HepG2 (cell line): ENCODE measurements around the gene CHST2. TPM values are rescaled to one million over a fixed set of nuclear protein-coding genes. Genes with fewer than 3 reads are reported as not detected.

Source experiments
- ATAC-seq: fragments of 200-7000 bp; cut with Tn5 transposase; 3 replicates; pipeline ENCODE4 v1.9.1; 2020; ENCODE audit warnings: mild to moderate bottlenecking, moderate library complexity
- BruUV-seq: library from RNA; stranded (reverse); fragments of 400-500 nt; replicated peaks from 2 replicates; lab custom pipeline; 2021; lab: Mats Ljungman, UMichigan
- CTCF ChIA-PET: fragments of 300-600 bp; formaldehyde crosslinking; extraction: SDS; loops from one replicate; lab custom pipeline; 2021; ENCODE audit warnings: low total read pairs, inconsistent platforms, low intra/inter-chr PET ratio; lab: Yijun Ruan, JAX
- POLR2A ChIA-PET: fragments of 350-600 bp; sonication (Branson Sonifier 250); formaldehyde crosslinking; loops from one replicate; lab custom pipeline; 2020; ENCODE audit warnings: antibody characterized with exemption, inconsistent platforms; lab: Yijun Ruan, JAX
- DNase-seq: peaks from one replicate; pipeline ENCODE4 v3.0.0-alpha.2; 2015; ENCODE audit warnings: low spot score
- FAIRE-seq: peaks from 3 replicates; lab custom pipeline; 2011; peaks lifted over from hg19 to GRCh38; lab: Jason Lieb, UNC
- H2AFZ ChIP-seq: one replicate; pipeline ENCODE4 v1.6.1; 2011; ENCODE audit warnings: low read length, inconsistent platforms
- H3K27ac ChIP-seq: fragments of 300-600 bp; 3 replicates; pipeline ENCODE4 v1.8.0; 2011; ENCODE audit warnings: mixed run types, mild to moderate bottlenecking, mixed read lengths, low read length, inconsistent platforms; ENCODE audit not compliant: insufficient read depth; ENCODE audit errors: extremely low read length
- H3K27me3 ChIP-seq, 2 experiments: fragments of 200-600 bp in 1 of 2; 2 replicates in 1 of 2; 3 replicates in 1 of 2; pipeline versions ENCODE4 v1.6.0 to v1.8.0; 2011; ENCODE audit warnings: low read length in 2 of 2, mild to moderate bottlenecking in 2 of 2, moderate library complexity in 2 of 2, inconsistent platforms in 1 of 2; ENCODE audit not compliant: insufficient read depth in 2 of 2, control insufficient read depth in 1 of 2
- H3K36me3 ChIP-seq, 2 experiments: fragments of 200-600 bp in 1 of 2; replicated peaks in 1 of 2; 2 replicates in 1 of 2; 3 replicates in 1 of 2; pipeline versions ENCODE4 v1.5.1 to v1.8.0; 2011; ENCODE audit warnings: low read length in 2 of 2, inconsistent platforms in 1 of 2; ENCODE audit not compliant: insufficient read depth in 2 of 2, control insufficient read depth in 1 of 2
- H3K4me1 ChIP-seq: 2 replicates; pipeline ENCODE4 v1.5.1; 2012; ENCODE audit warnings: low read length, inconsistent platforms; ENCODE audit not compliant: insufficient read depth
- H3K4me2 ChIP-seq: 2 replicates; pipeline ENCODE4 v1.6.0; 2011; ENCODE audit warnings: low read depth, low read length, inconsistent platforms
- H3K4me3 ChIP-seq, 3 experiments: fragments of 200-600 bp in 1 of 3; sonication (generic), shearing (Covaris generic) in 1 of 3; replicated peaks in 1 of 3; 2 replicates each; pipeline ENCODE4 v1.5.1; 2011 to 2016; ENCODE audit warnings: low read length in 3 of 3, inconsistent platforms in 2 of 3, low read depth in 2 of 3, mild to moderate bottlenecking in 2 of 3, control low read depth in 1 of 3, mixed read lengths in 1 of 3; ENCODE audit not compliant: insufficient read depth in 1 of 3
- H3K79me2 ChIP-seq: one replicate; pipeline ENCODE4 v1.6.1; 2011; ENCODE audit warnings: low read length, inconsistent platforms; ENCODE audit not compliant: insufficient read depth
- H3K9ac ChIP-seq: 2 replicates; pipeline ENCODE4 v1.6.0; 2011; ENCODE audit warnings: mild to moderate bottlenecking, low read depth, low read length, inconsistent platforms; ENCODE audit not compliant: insufficient read depth
- H3K9me3 ChIP-seq: 2 replicates; pipeline ENCODE4 v1.5.1; 2012; ENCODE audit warnings: mild to moderate bottlenecking, low read length
- H4K20me1 ChIP-seq: 2 replicates; pipeline ENCODE4 v1.6.0; 2011; ENCODE audit warnings: inconsistent platforms, mild to moderate bottlenecking, low read length, moderate library complexity; ENCODE audit not compliant: insufficient read depth
- EEA1 ChIP-seq: sonication (generic); formaldehyde crosslinking; IDR thresholded peaks from 2 replicates; pipeline ENCODE4 v1.5.1; 2020; ENCODE audit warnings: mild to moderate bottlenecking, missing genetic modification reagents, borderline replicate concordance
- MTA1 ChIP-seq: sonication (generic); formaldehyde crosslinking; IDR thresholded peaks from 2 replicates; pipeline ENCODE4 v1.4.0; 2020; ENCODE audit warnings: missing genetic modification reagents, mild to moderate bottlenecking, borderline replicate concordance
- STAG1 ChIP-seq: sonication (generic); formaldehyde crosslinking; IDR thresholded peaks from 2 replicates; pipeline ENCODE4 v1.4.0; 2020; ENCODE audit warnings: missing genetic modification reagents
- TOE1 ChIP-seq: sonication (generic); formaldehyde crosslinking; IDR thresholded peaks from 2 replicates; pipeline ENCODE4 v1.4.0; 2020; ENCODE audit warnings: mild to moderate bottlenecking, missing genetic modification reagents
- ZNF350 ChIP-seq: sonication (generic); formaldehyde crosslinking; IDR thresholded peaks from 2 replicates; pipeline ENCODE4 v1.4.0; 2020; ENCODE audit warnings: mild to moderate bottlenecking, low read depth, missing genetic modification reagents, borderline replicate concordance
- ZNF451 ChIP-seq: sonication (generic); formaldehyde crosslinking; IDR thresholded peaks from 2 replicates; pipeline ENCODE4 v1.5.0; 2020; ENCODE audit warnings: mild to moderate bottlenecking, missing genetic modification reagents
- ZNF563 ChIP-seq: sonication (generic); formaldehyde crosslinking; IDR thresholded peaks from 2 replicates; pipeline ENCODE4 v1.8.0; 2022; ENCODE audit warnings: mild to moderate bottlenecking, moderate library complexity, missing genetic modification reagents
- ZNF629 ChIP-seq: sonication (generic); formaldehyde crosslinking; conservative IDR thresholded peaks from 2 replicates; pipeline ENCODE4 v1.5.0; 2020; ENCODE audit warnings: missing genetic modification reagents
- ZNF703 ChIP-seq: sonication (generic); formaldehyde crosslinking; IDR thresholded peaks from 2 replicates; pipeline ENCODE4 v1.5.1; 2020; ENCODE audit warnings: missing genetic modification reagents, mild to moderate bottlenecking, moderate library complexity, borderline replicate concordance
- ZSCAN30 ChIP-seq: sonication (generic); formaldehyde crosslinking; IDR thresholded peaks from 2 replicates; pipeline ENCODE4 v1.5.0; 2020; ENCODE audit warnings: mild to moderate bottlenecking, missing genetic modification reagents
- WGBS: methylation state at CpG from one replicate; pipeline ENCODE4 v1.1.6; 2017; ENCODE audit warnings: low lambda C conversion rate; 5-methylcytosine and 5-hydroxymethylcytosine counted together
- in situ Hi-C: cut with HindIII; loops from 2 replicates; pipeline ENCODE4 v1.10.0; 2017; ENCODE audit warnings: low pct_unique_long_range_greater_than_20kb; ENCODE audit not compliant: extremely low pct_ligation_motif_present
- intact Hi-C: fragments of 100-400 bp; cut with micrococcal nuclease; formaldehyde crosslinking; loops from one replicate; pipeline ENCODE4 v1.10.0; 2022; ENCODE audit not compliant: unreplicated experiment
- polyA plus RNA-seq, 8 experiments: library from polyadenylated mRNA; depleted of rRNA in 3 of 8; stranded (reverse) in 7 of 8; unstranded in 1 of 8; fragments of >200 nt; fragmentation: Illumina TruSeq in 4 of 8; extraction: Trizol in 4 of 8; gene quantifications; 2 replicates each; pipeline versions ENCODE4 v1.2.1 to v1.2.3, GENCODE V29; 2011 to 2016; ENCODE audit warnings: low read depth in 4 of 8, missing spikeins in 1 of 8, mixed read lengths in 1 of 8; ENCODE audit not compliant: insufficient read depth in 1 of 8
- total RNA-seq, 5 experiments: library from RNA; depleted of rRNA; stranded (reverse); fragments of >200 nt; fragmentation: Illumina TruSeq; extraction: Trizol; gene quantifications; 2 replicates each; pipeline ENCODE4 v1.2.3, GENCODE V29; 2016; ENCODE audit warnings: low read depth in 1 of 5
- TF ChIP-seq, protein P1 (sequence below): IDR thresholded peaks from 2 replicates; pipeline ENCODE4 v1.6.1; 2012; ENCODE audit warnings: low read depth, low read length, improper control_type of control experiment
- TF ChIP-seq, protein P2 (sequence below): sonication (generic); formaldehyde crosslinking; IDR thresholded peaks from 2 replicates; pipeline ENCODE4 v1.4.0; 2020; ENCODE audit warnings: mild to moderate bottlenecking, missing genetic modification reagents, borderline replicate concordance

CHST2 gene
- total and polyA plus RNA-seq, 2 of the 13 experiments (the other 11 are each of a cell fraction or from before 2014, with no cell fraction given) = not detected

DNA sequence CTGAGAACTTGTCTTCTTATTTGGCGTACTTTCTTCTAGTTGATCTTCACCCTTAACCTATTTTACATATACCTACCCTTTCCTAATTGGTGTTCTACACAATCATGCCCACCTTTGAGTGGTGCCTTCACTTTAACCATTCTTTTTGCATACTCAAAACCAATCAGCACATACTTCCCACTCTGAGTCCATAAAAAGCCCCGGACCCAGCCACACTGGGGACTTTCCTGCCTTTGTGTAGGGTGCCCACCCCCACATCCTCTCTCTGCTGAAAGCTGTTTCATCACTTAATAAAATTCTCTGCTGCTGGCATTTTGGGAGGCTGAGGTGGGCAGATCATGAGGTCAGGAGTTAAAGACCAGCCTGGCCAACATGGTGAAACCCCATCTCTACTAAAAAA is 15.9 kb upstream of the CHST2 start:
- FAIRE-seq = no peak
- Histone ChIP-seq H3K9ac (no peak overlapping the region), H3K4me2 (no peak overlapping the region), H2AFZ (no peak overlapping the region), H3K4me3 (no peak overlapping the region), H3K36me3 (no peaks in the 10 kb centered on the region), H3K4me1 (no peaks in the 10 kb centered on the region), H4K20me1 (no peaks in the 10 kb centered on the region), H3K9me3 (peaks cover 15% of the 10 kb centered on the region), H3K27me3 (peaks cover 0 to 8% of the 10 kb centered on the region in 2 experiments; a peak in 1 of 5 replicates), H3K27ac (no peak overlapping the region), H3K79me2 (no peaks in the 10 kb centered on the region)
- BruUV-seq = no TSS peak
- DNase-seq = no peak
- no peak for ATAC-seq
- POLR2A ChIA-PET = no interaction called here
- CTCF ChIA-PET = no interaction called here
- in situ Hi-C loops = no loop called here
- TF ChIP-seq MTA1 (CRISPR knock-in tag) (no peak), EEA1 (CRISPR knock-in tag) (no peak), ZNF350 (CRISPR knock-in tag) (no peak), TOE1 (CRISPR knock-in tag) (no peak), ZNF703 (CRISPR knock-in tag) (no peak), ZNF629 (CRISPR knock-in tag) (no peak), ZNF451 (CRISPR knock-in tag) (no peak), STAG1 (no peak), ZSCAN30 (CRISPR knock-in tag) (no peak), ZNF563 (CRISPR knock-in tag) (no peak)
- TF ChIP-seq, protein P1, sequence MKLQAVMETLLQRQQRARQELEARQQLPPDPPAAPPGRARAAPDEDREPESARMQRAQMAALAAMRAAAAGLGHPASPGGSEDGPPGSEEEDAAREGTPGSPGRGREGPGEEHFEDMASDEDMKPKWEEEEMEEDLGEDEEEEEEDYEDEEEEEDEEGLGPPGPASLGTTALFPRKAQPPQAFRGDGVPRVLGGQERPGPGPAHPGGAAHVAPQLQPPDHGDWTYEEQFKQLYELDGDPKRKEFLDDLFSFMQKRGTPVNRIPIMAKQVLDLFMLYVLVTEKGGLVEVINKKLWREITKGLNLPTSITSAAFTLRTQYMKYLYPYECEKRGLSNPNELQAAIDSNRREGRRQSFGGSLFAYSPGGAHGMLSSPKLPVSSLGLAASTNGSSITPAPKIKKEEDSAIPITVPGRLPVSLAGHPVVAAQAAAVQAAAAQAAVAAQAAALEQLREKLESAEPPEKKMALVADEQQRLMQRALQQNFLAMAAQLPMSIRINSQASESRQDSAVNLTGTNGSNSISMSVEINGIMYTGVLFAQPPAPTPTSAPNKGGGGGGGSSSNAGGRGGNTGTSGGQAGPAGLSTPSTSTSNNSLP = no peak
- TF ChIP-seq, protein P2, sequence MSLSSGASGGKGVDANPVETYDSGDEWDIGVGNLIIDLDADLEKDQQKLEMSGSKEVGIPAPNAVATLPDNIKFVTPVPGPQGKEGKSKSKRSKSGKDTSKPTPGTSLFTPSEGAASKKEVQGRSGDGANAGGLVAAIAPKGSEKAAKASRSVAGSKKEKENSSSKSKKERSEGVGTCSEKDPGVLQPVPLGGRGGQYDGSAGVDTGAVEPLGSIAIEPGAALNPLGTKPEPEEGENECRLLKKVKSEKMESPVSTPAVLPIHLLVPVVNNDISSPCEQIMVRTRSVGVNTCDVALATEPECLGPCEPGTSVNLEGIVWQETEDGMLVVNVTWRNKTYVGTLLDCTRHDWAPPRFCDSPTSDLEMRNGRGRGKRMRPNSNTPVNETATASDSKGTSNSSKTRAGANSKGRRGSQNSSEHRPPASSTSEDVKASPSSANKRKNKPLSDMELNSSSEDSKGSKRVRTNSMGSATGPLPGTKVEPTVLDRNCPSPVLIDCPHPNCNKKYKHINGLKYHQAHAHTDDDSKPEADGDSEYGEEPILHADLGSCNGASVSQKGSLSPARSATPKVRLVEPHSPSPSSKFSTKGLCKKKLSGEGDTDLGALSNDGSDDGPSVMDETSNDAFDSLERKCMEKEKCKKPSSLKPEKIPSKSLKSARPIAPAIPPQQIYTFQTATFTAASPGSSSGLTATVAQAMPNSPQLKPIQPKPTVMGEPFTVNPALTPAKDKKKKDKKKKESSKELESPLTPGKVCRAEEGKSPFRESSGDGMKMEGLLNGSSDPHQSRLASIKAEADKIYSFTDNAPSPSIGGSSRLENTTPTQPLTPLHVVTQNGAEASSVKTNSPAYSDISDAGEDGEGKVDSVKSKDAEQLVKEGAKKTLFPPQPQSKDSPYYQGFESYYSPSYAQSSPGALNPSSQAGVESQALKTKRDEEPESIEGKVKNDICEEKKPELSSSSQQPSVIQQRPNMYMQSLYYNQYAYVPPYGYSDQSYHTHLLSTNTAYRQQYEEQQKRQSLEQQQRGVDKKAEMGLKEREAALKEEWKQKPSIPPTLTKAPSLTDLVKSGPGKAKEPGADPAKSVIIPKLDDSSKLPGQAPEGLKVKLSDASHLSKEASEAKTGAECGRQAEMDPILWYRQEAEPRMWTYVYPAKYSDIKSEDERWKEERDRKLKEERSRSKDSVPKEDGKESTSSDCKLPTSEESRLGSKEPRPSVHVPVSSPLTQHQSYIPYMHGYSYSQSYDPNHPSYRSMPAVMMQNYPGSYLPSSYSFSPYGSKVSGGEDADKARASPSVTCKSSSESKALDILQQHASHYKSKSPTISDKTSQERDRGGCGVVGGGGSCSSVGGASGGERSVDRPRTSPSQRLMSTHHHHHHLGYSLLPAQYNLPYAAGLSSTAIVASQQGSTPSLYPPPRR (CRISPR knock-in tag) = no peak
- WGBS = 4% methylated on average over 2 of the region's 2 CpGs
- intact Hi-C loops = no loop called here
